Pericardium fibroblast (primary cell): ENCODE results near the gene MED16. TPM values are rescaled to one million over a fixed set of nuclear protein-coding genes. Genes with fewer than 3 reads are reported as not detected.

Experiments used
- total RNA-seq: library from RNA; depleted of rRNA; stranded (reverse); fragments of >200 nt; gene quantifications from 2 replicates; pipeline ENCODE4 v1.2.3, GENCODE V29; 2015

Gene MED16, protein sequence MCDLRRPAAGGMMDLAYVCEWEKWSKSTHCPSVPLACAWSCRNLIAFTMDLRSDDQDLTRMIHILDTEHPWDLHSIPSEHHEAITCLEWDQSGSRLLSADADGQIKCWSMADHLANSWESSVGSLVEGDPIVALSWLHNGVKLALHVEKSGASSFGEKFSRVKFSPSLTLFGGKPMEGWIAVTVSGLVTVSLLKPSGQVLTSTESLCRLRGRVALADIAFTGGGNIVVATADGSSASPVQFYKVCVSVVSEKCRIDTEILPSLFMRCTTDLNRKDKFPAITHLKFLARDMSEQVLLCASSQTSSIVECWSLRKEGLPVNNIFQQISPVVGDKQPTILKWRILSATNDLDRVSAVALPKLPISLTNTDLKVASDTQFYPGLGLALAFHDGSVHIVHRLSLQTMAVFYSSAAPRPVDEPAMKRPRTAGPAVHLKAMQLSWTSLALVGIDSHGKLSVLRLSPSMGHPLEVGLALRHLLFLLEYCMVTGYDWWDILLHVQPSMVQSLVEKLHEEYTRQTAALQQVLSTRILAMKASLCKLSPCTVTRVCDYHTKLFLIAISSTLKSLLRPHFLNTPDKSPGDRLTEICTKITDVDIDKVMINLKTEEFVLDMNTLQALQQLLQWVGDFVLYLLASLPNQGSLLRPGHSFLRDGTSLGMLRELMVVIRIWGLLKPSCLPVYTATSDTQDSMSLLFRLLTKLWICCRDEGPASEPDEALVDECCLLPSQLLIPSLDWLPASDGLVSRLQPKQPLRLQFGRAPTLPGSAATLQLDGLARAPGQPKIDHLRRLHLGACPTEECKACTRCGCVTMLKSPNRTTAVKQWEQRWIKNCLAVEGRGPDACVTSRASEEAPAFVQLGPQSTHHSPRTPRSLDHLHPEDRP
- 42.2 and 44.2 TPM in 2 replicates for total RNA-seq

DNA sequence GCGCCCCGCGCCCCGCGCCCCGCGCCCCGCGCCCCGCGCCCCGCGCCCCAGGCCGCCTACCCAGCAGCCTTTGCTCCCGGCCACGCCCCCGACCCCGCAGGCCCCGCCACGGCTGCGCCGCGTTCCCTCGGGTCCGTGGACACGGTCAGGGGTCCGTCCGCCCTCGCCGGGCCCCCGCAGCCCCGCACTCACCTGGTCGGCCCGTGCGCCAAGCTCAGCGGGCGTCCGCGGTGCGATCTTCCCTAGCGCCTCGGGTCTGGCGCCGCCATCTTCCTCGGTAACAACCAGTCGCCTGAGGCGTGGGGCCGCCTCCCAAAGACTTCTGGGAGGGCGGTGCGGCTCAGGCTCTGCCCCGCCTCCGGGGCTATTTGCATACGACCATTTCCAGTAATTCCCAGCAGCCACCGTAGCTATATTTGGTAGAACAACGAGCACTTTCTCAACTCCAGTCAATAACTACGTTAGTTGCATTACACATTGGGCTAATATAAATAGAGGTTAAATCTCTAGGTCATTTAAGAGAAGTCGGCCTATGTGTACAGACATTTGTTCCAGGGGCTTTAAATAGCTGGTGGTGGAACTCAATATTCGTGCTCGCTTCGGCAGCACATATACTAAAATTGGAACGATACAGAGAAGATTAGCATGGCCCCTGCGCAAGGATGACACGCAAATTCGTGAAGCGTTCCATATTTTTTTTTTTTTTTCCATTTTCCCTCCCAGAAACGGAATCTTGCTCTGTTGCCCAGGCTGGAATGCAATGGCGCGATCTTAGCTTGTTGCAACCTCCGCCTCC is at the start of gene MED16, which contains the start of gene RNU6-9:
Gene MED16, minus strand, starts transcription at position 294 of the 796 bp plus-strand sequence. CDS start 2,056 bp downstream, outside the sequence.
Gene RNU6-9, plus strand, starts transcription at position 591 of the 796 bp plus-strand sequence.

DNA sequence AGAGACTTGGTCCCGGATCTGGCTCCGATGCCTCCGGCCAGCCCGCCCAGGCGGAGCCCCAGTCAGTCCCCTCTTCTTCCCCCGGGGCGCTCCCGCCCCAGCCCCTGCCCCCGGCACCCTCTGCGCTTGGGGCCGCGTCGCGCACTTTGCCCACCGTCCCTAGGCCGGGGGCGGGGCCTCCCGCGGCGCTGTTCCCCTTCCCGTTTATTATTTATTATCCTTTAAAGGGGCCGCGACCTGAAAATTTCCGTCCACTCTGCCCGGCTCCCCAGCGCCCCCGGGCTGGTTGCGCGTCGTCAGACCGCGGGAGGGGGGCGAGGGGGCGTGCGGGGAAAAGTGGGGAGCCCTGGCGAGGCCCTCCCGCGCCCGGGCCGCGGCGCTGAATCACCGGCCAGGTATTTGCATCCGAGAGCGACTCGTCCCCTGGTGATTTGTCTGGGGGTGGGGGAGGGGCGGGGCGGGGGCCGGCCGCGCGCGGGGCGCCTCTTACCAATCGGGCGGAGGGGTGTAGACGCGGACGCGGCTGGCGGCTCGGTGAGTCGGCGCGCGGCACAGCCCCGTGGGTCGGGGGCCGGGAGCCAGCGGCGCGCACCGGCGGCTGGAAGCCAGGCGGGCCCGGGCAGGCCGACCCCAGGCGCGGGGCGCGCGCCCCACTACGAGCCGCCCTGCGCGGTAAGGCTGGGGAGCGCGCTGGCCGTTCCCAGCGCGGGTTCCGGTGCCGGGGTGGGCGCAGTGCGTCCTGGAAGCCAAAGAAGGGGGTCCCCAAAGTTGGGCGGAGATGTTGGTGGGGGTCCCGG is 32.7 kb upstream of the MED16 start, which contains the start of gene ARID3A:
Gene ARID3A, plus strand, starts transcription at position 510 of the 797 bp plus-strand sequence. CDS start 3,494 bp downstream, outside the sequence.

DNA sequence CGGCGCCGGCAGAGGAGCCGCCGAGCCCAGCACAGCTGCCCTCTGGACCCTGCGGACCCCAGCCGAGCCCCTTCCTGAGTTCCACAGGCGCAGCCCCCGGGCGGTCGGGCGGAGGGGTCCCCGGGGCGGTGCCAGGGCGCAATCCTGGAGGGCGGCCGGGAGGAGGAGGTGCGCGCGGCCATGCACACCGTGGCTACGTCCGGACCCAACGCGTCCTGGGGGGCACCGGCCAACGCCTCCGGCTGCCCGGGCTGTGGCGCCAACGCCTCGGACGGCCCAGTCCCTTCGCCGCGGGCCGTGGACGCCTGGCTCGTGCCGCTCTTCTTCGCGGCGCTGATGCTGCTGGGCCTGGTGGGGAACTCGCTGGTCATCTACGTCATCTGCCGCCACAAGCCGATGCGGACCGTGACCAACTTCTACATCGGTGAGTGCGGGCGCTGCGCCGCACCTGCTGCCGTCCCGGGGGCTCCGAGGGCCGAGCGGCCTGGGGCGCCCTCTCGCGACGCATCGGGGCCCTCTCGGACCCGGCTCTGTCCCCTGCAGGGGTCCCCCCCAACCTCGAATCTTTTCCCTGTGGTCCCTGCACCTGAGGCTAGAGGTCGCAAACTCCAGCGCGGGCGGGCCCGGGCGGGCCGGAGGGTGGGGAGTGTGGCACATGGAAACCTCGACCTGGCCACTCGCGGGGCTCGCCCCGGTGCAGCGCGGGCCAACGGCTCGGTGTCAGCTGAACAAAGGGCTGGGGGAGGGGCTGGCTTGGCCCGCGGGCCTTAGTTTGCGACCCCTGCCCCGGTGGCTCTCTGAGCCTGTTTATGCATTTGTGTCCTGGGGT is 24.6 kb upstream of the MED16 start, which contains the start of gene KISS1R:
Gene KISS1R, plus strand, starts transcription at position 11 of the 829 bp plus-strand sequence. Its CDS starts 170 bp downstream, at position 181.

DNA sequence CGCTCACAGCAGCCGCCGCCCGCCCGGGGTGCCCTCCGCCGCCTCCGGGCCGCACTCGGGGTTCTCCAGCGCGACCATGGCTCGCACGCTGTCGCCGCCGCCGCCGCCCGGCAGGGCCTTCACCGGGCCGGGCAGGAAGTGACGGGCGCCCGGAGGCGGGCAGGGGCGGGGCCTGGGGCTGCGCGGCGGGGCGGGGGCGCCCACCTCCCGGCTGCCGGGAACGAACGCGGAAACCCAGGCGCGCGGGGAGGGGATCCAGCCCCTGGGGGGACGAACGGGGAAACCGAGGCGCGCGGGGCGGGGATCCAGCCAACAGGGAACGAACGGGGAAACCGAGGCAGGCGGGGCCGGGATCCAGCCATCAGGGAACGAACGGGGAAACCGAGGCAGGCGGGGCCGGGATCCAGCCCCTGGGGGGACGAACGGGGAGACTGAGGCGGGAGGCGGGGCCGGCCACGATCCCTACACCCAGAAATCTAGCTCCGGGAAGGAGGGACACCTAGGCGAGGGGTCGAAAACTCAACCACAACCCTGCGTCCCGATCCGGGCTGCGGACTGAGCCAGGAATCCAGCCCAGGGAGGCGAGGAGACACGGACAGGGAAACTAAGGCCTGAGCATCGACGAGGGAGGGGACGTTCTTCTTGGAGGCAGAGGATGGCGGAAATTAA is 20.2 kb upstream of the MED16 start, which contains the start of gene R3HDM4:
Gene R3HDM4, minus strand, starts transcription at position 140 of the 669 bp plus-strand sequence. Its CDS starts 62 bp downstream, at position 78.

DNA sequence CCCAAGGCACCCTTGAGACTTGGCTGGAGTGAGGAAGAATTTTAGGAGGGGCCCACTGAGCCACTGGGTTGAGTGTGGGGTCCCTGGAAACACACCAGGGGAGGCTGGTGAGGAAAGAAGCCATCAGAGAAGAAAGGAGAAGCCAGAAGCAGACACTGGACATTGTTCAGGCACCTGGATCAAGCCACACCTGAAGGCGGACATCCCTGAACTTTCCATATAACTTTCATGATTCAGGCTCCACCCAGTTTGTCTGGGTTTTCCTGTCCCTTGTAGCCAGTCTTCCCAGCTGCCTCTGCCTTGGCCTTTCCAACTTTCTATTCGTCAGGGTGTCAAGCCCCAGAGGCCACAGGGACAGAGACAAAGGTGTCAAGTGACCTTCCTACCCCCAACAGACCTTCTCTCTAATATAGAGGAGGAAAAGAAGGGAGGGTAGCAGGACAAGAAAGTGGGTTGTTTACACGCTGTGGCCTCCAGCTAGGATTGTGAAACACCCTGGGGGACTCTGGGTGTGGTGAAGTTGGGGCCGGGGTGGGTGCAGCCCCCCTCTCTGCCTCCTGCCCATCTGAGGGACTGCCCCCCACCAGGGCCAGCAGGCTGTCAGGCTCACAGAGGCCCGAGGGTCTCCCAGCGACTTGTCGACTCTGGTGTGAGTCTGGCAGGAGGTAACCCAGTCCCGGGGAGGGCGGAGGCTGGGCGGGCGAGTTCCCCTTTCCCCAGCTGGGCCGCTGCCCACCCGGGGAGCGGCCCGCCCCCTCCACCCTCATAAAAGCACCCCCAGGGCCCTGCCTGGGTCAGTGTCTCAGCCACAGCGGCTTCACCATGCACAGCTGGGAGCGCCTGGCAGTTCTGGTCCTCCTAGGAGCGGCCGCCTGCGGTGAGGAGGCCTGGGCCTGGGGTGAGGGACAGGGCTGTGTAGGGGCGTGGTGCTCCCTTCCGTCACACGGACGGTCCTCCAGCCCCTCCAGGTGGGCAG is 33.8 kb downstream of the MED16 start, which contains the start of gene CFD:
Gene CFD, plus strand, starts transcription at position 797 of the 976 bp plus-strand sequence. Its CDS starts 26 bp downstream, at position 823.

DNA sequence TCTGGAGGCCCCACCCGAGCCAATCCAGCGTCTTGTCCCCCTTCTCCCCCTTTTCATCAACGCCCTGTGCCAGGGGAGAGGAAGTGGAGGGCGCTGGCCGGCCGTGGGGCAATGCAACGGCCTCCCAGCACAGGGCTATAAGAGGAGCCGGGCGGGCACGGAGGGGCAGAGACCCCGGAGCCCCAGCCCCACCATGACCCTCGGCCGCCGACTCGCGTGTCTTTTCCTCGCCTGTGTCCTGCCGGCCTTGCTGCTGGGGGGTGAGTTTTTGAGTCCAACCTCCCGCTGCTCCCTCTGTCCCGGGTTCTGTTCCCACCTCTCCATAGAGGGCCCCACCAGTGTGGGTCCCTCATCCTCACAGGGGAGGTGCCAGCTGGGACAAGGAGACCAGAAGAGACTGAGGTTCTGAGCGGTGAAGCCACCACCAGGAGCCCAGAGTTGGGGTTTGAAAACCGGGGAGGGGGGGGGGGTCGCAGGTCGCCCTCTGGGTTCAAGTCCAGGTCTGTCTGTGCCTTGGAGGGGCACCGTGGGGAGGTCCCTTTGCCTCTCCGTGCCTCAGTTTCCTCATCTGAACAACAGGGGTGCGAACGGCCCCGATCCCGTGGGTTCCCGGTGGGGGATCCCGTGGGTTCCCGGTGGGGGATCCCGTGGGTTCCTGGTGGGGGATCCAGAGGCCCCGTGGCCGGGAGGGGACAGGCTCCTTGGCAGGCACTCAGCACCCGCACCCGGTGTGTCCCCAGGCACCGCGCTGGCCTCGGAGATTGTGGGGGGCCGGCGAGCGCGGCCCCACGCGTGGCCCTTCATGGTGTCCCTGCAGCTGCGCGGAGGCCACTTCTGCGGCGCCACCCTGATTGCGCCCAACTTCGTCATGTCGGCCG is 40.6 kb downstream of the MED16 start, which contains the start of gene ELANE:
Gene ELANE, plus strand, starts transcription at position 168 of the 878 bp plus-strand sequence. Its CDS starts 26 bp downstream, at position 194.

DNA sequence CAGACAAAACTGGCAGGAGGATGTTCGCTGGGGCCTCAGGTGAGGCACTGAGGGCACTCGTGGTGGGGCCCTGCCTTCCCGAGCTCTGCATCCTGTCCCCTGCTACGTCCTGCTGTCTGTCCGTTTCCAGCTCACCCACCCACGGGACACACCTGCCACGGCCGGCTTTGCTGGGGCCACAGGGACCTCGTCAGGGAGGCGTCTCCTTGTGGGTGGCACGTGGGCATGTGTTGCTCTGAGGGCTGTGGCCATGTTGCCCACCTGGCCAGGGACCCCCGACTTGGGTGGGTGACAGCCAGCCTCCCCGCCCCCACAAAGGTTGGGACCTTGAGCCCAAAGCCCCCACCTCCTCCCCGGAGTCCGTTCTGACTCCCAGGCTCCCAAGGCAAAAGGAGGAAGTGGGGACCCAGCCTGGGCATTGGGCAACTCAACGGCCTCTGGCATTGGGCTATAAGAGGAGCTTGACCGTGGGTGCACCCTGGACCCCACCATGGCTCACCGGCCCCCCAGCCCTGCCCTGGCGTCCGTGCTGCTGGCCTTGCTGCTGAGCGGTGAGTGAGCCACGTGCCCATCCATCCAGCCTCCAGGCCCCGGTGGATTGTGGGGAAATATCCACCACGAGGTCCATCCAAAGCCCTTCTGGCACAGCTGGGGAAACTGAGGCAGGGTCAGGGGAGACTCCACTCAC is 52.3 kb downstream of the MED16 start, which contains the start of gene PRTN3:
Gene PRTN3, plus strand, starts transcription at position 481 of the 688 bp plus-strand sequence. Its CDS starts 10 bp downstream, at position 491.

DNA sequence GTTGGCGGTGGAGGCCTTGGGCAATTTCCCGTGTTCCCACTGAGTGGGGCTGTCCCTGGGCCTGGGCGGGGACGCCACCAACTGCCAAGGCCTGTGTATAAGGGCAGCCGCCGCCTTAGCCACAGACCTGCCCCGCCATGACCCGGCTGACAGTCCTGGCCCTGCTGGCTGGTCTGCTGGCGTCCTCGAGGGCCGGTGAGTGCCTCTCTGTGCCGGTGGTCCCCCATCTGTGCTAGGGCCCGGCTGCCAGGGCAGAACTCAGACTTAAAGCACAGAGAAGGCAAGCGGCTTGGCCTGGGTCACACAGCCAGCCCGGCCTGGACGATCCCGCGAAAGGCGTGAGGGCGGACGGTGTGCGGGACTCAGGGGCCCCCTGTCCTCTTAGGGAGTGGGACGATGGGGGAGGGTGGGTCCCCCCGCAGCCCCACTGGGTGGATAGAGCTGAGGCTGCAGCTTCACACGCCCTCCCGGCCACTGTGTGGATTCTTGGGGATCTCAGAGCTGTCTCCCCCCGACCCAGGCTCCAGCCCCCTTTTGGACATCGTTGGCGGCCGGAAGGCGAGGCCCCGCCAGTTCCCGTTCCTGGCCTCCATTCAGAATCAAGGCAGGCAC is 65.2 kb downstream of the MED16 start, which contains the start of gene AZU1:
Gene AZU1, plus strand, starts transcription at position 128 of the 612 bp plus-strand sequence. Its CDS starts 10 bp downstream, at position 138.

DNA sequence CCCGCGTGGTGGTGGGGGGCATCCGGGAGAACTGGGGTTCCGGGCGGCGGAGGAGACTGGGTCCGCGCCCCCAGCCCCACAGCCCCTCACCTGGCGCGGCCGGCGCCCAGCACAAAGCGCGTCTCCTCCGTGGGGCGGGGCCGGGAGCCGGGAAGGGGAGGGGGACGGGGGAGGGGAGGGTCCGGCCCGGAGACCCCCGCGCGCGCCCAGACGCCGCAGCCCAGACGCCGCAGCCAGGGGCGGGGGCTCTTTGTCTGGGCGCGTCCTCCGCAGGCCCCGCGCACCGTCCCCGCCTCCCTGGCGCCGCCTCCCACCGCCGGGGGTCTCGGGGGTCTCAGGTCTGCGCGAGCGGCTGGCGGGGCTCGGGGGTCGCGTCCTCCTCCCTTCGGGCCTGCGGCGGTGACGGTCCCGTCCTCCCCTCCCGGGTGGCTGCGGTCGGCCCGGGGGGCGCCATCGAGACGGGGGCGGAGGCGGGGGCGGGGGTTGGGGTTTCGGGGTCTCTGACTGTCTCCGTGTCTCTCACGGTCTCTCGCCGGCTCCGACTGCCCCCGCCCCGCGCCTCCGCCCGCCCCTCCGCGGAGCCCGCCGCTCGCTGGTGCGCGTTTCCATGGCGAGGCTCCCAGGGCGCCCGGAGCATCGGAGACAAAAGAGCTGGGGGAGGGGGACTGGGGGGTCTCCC is 71.0 kb downstream of the MED16 start, which contains the start of gene PLPPR3:
Gene PLPPR3, minus strand, starts transcription at position 131 of the 679 bp plus-strand sequence. CDS start 396 bp downstream, outside the sequence.

Other genes with a start within 250 kb of the MED16 start
- gene RNF126, start 230.0 kb downstream of the MED16 start, total RNA-seq = 45.9 and 58.9 TPM in 2 replicates
- 280 and 441 TPM in 2 replicates for gene FSTL3, start 216.8 kb downstream of the MED16 start, total RNA-seq
- gene PRSS57, start 197.7 kb downstream of the MED16 start, total RNA-seq = not detected in 2 replicates
- gene PALM, start 184.3 kb downstream of the MED16 start, total RNA-seq = 140 and 141 TPM in 2 replicates
- not detected in 2 replicates for gene MISP, start 142.1 kb downstream of the MED16 start, total RNA-seq
- gene PTBP1, start 95.7 kb downstream of the MED16 start, total RNA-seq = 130 and 227 TPM in 2 replicates
- gene PLPPR3, start 71.2 kb downstream of the MED16 start, total RNA-seq = 0.09 and 1.6 TPM in 2 replicates
- not detected in 2 replicates for gene AZU1, start 65.3 kb downstream of the MED16 start, total RNA-seq
- gene PRTN3, start 52.2 kb downstream of the MED16 start, total RNA-seq = 2.0 TPM in 1 of 2 replicates, not detected in the other
- gene ELANE, start 40.9 kb downstream of the MED16 start, total RNA-seq = 3.4 and 8.4 TPM in 2 replicates
- 190 and 206 TPM in 2 replicates for gene CFD, start 33.5 kb downstream of the MED16 start, total RNA-seq
- not detected in 2 replicates for gene RNU6-9, start 297 bp upstream of the MED16 start, total RNA-seq
- gene R3HDM4, start 20.0 kb upstream of the MED16 start, total RNA-seq = 41.7 and 52.9 TPM in 2 replicates
- not detected in 2 replicates for gene KISS1R, start 24.1 kb upstream of the MED16 start, total RNA-seq
- 4.1 and 7.2 TPM in 2 replicates for gene ARID3A, start 32.8 kb upstream of the MED16 start, total RNA-seq
- gene WDR18, start 91.2 kb upstream of the MED16 start, total RNA-seq = 41.4 and 55.8 TPM in 2 replicates
- 0.70 and 1.4 TPM in 2 replicates for gene GRIN3B, start 107.2 kb upstream of the MED16 start, total RNA-seq
- 158 and 167 TPM in 2 replicates for gene TMEM259, start 127.9 kb upstream of the MED16 start, total RNA-seq
- gene RNU6-2, start 128.3 kb upstream of the MED16 start, total RNA-seq = not detected in 2 replicates
- gene CNN2, start 133.4 kb upstream of the MED16 start, total RNA-seq = 279 and 398 TPM in 2 replicates
- 3.1 and 3.3 TPM in 2 replicates for gene ABCA7, start 146.9 kb upstream of the MED16 start, total RNA-seq
- 0.26 and 0.47 TPM in 2 replicates for gene ARHGAP45, start 174.0 kb upstream of the MED16 start, total RNA-seq
- gene POLR2E, start 202.2 kb upstream of the MED16 start, total RNA-seq = 132 and 219 TPM in 2 replicates
- 700 and 909 TPM in 2 replicates for gene GPX4, start 210.8 kb upstream of the MED16 start, total RNA-seq